H9 (cell line): ENCODE data around the gene UGT1A8. TPM values are rescaled to one million over a fixed set of nuclear protein-coding genes. Genes with fewer than 3 reads are reported as not detected.

ENCODE experiments used
- DNase-seq: peaks from one replicate; pipeline ENCODE4 v3.0.0-alpha.2; 2017
- H2AFZ ChIP-seq: one replicate; pipeline ENCODE4 v1.6.1; 2013; ENCODE audit warnings: mild to moderate bottlenecking, low read length, control low read depth, moderate library complexity
- H2AK5ac ChIP-seq: 2 replicates; pipeline ENCODE4 v1.6.1; 2013; ENCODE audit warnings: low read length, control low read depth, mixed read lengths; ENCODE audit not compliant: insufficient read length
- H2BK120ac ChIP-seq: one replicate; pipeline ENCODE4 v1.6.1; 2013; ENCODE audit warnings: low read depth, mild to moderate bottlenecking, low read length, control low read depth, inconsistent platforms; ENCODE audit not compliant: poor library complexity, severe bottlenecking
- H2BK12ac ChIP-seq: 2 replicates; pipeline ENCODE4 v1.6.1; 2013; ENCODE audit warnings: low read length, control low read depth, mixed read lengths, low read depth; ENCODE audit not compliant: insufficient read length
- H2BK15ac ChIP-seq: 2 replicates; pipeline ENCODE4 v1.6.1; 2013; ENCODE audit warnings: low read depth, low read length, control low read depth
- H2BK20ac ChIP-seq: one replicate; pipeline ENCODE4 v1.6.1; 2013; ENCODE audit warnings: low read depth, mild to moderate bottlenecking, low read length, control low read depth, inconsistent platforms; ENCODE audit not compliant: poor library complexity, severe bottlenecking
- H2BK5ac ChIP-seq: 2 replicates; pipeline ENCODE4 v1.6.1; 2013; ENCODE audit warnings: low read length, control low read depth, mixed read lengths; ENCODE audit not compliant: insufficient read length
- H3K14ac ChIP-seq: 2 replicates; pipeline ENCODE4 v1.6.1; 2013; ENCODE audit warnings: low read length, control low read depth; ENCODE audit not compliant: insufficient read depth
- H3K18ac ChIP-seq: 2 replicates; pipeline ENCODE4 v1.6.1; 2013; ENCODE audit warnings: low read depth, mild to moderate bottlenecking, mixed read lengths, low read length, control low read depth; ENCODE audit not compliant: insufficient read length
- H3K23ac ChIP-seq: 2 replicates; pipeline ENCODE4 v1.6.1; 2013; ENCODE audit warnings: low read length, control low read depth, mixed read lengths, low read depth; ENCODE audit not compliant: insufficient read length
- H3K23me2 ChIP-seq: 2 replicates; pipeline ENCODE4 v1.6.1; 2013; ENCODE audit warnings: low read depth, mild to moderate bottlenecking, mixed read lengths, low read length, control low read depth; ENCODE audit not compliant: insufficient read length, poor library complexity, severe bottlenecking
- H3K27ac ChIP-seq: 2 replicates; pipeline ENCODE4 v1.5.1; 2013; ENCODE audit warnings: low read length, control low read depth, mixed read lengths, low read depth; ENCODE audit not compliant: insufficient read length
- H3K27me3 ChIP-seq: 2 replicates; pipeline ENCODE4 v1.6.1; 2013; ENCODE audit warnings: low read length, control low read depth, inconsistent platforms; ENCODE audit not compliant: insufficient read depth
- H3K4ac ChIP-seq: 2 replicates; pipeline ENCODE4 v1.6.1; 2013; ENCODE audit warnings: low read depth, mild to moderate bottlenecking, control low read depth, inconsistent platforms, low read length, moderate library complexity
- H3K4me1 ChIP-seq: 2 replicates; pipeline ENCODE4 v1.6.1; 2013; ENCODE audit warnings: low read length, control low read depth, inconsistent platforms; ENCODE audit not compliant: insufficient read depth
- H3K4me2 ChIP-seq: 2 replicates; pipeline ENCODE4 v1.6.1; 2013; ENCODE audit warnings: low read length, control low read depth, mixed read lengths; ENCODE audit not compliant: insufficient read length, insufficient read depth
- H3K56ac ChIP-seq: 2 replicates; pipeline ENCODE4 v1.6.1; 2013; ENCODE audit warnings: low read depth, mild to moderate bottlenecking, mixed read lengths, low read length, control low read depth; ENCODE audit not compliant: insufficient read length
- H3K79me1 ChIP-seq: 2 replicates; pipeline ENCODE4 v1.6.1; 2013; ENCODE audit warnings: low read depth, mild to moderate bottlenecking, moderate library complexity, low read length, control low read depth, inconsistent platforms; ENCODE audit not compliant: insufficient read depth, poor library complexity, severe bottlenecking
- H3K79me2 ChIP-seq: 2 replicates; pipeline ENCODE4 v1.6.1; 2013; ENCODE audit warnings: low read length, control low read depth, inconsistent platforms; ENCODE audit not compliant: insufficient read depth
- H3K9ac ChIP-seq: 2 replicates; pipeline ENCODE4 v1.6.1; 2013; ENCODE audit warnings: low read length, control low read depth, mixed read lengths; ENCODE audit not compliant: insufficient read length; ENCODE audit errors: extremely low read depth
- H3K9me3 ChIP-seq: one replicate; pipeline ENCODE4 v1.6.1; 2013; ENCODE audit warnings: low read depth, low read length, inconsistent platforms; ENCODE audit not compliant: control insufficient read depth
- H3T11ph ChIP-seq: one replicate; pipeline ENCODE4 v1.6.1; 2013; ENCODE audit warnings: mild to moderate bottlenecking, low read length, control low read depth, inconsistent platforms
- H4K20me1 ChIP-seq: one replicate; pipeline ENCODE4 v1.6.1; 2013; ENCODE audit not compliant: control insufficient read depth, insufficient read length, insufficient read depth
- H4K5ac ChIP-seq: 2 replicates; pipeline ENCODE4 v1.6.1; 2013; ENCODE audit warnings: low read depth, mild to moderate bottlenecking, mixed read lengths, low read length, control low read depth; ENCODE audit not compliant: insufficient read length
- H4K8ac ChIP-seq: replicated peaks from 2 replicates; pipeline ENCODE4 v1.6.1; 2013; ENCODE audit warnings: low read length, control low read depth, mixed read lengths, low read depth; ENCODE audit not compliant: insufficient read length
- H4K91ac ChIP-seq: 2 replicates; pipeline ENCODE4 v1.6.1; 2013; ENCODE audit warnings: low read depth, mild to moderate bottlenecking, moderate library complexity, mixed read lengths, low read length, control low read depth; ENCODE audit not compliant: insufficient read length
- H3K27ac Mint-ChIP-seq, 3 experiments: 2 replicates in 2 of 3; 3 replicates in 1 of 3; pipeline ENCODE4 v1.8.0; 2020 to 2021; ENCODE audit warnings: mixed read lengths in 3 of 3, mild to moderate bottlenecking in 1 of 3, moderate library complexity in 1 of 3
- H3K27me3 Mint-ChIP-seq: 2 replicates; pipeline ENCODE4 v1.8.0; 2021; ENCODE audit warnings: low read depth, mild to moderate bottlenecking, moderate library complexity, mixed read lengths
- H3K36me3 Mint-ChIP-seq, 3 experiments: 2 replicates in 2 of 3; 3 replicates in 1 of 3; pipeline ENCODE4 v1.8.0; 2020 to 2021; ENCODE audit warnings: low read depth in 3 of 3, mixed read lengths in 3 of 3; ENCODE audit not compliant: insufficient read depth in 1 of 3
- H3K4me1 Mint-ChIP-seq, 2 experiments: 2 replicates each; pipeline ENCODE4 v1.8.0; 2020; ENCODE audit warnings: mixed read lengths in 2 of 2
- H3K4me3 Mint-ChIP-seq, 2 experiments: 2 replicates in 1 of 2; 3 replicates in 1 of 2; pipeline ENCODE4 v1.8.0; 2020 to 2021; ENCODE audit warnings: mild to moderate bottlenecking in 2 of 2, mixed read lengths in 2 of 2, moderate library complexity in 1 of 2
- H3K9me3 Mint-ChIP-seq, 2 experiments: 2 replicates in 1 of 2; 3 replicates in 1 of 2; pipeline ENCODE4 v1.8.0; 2020; ENCODE audit warnings: mild to moderate bottlenecking in 2 of 2, mixed read lengths in 2 of 2, moderate library complexity in 1 of 2
- CTCF ChIP-seq: fragments of 200-600 bp; sonication (generic); conservative IDR thresholded peaks from 3 replicates; pipeline ENCODE4 v1.8.0; 2021; ENCODE audit warnings: antibody characterized with exemption, mild to moderate bottlenecking
- WGBS: extraction: QIAGEN DNeasy Blood & Tissue Kit; methylation state at CpG from one replicate; pipeline ENCODE4 v1.1.7; 2013; ENCODE audit warnings: missing lambda C conversion rate, low lambda C conversion rate, mixed read lengths; ENCODE audit not compliant: insufficient read length; ENCODE audit errors: extremely low coverage; 5-methylcytosine and 5-hydroxymethylcytosine counted together
- total RNA-seq: library from RNA; stranded (reverse); gene quantifications from 2 replicates; pipeline ENCODE4 v1.2.1, GENCODE V29; 2021

Gene UGT1A8
- total RNA-seq, 1 experiment from 2014 or later: not detected

- Mint-ChIP-seq H3K36me3 (no peaks in the 10 kb centered on the region), H3K4me1 (no peaks in the 10 kb centered on the region), H3K9me3 (peaks cover 0 to 2% of the 10 kb centered on the region in 2 experiments; a peak in 1 of 5 replicates), H3K27me3 (peaks cover 12% of the 10 kb centered on the region), H3K27ac (no peak overlapping the region), H3K4me3 (no peak overlapping the region)
- H3K23ac ChIP-seq: no peak overlapping the region
- H4K5ac ChIP-seq: no peak overlapping the region
- H3K23me2 ChIP-seq: no peaks in the 10 kb centered on the region
- no peak overlapping the region for H4K8ac ChIP-seq
- TF ChIP-seq CTCF: no peak
- no peak overlapping the region for H3K9ac ChIP-seq
- no peak overlapping the region for H3K56ac ChIP-seq
- H2BK15ac ChIP-seq: no peak overlapping the region
- H4K91ac ChIP-seq: no peak overlapping the region
- H3K9me3 ChIP-seq: no peaks in the 10 kb centered on the region
- no peak overlapping the region for H3K4ac ChIP-seq
- H3K14ac ChIP-seq: no peak overlapping the region; the same call in 1 of the 2 replicates
- no peaks in the 10 kb centered on the region for H3K27me3 ChIP-seq
- H3T11ph ChIP-seq: no peak overlapping the region
- no peaks in the 10 kb centered on the region for H4K20me1 ChIP-seq
- no peak overlapping the region for H2BK5ac ChIP-seq
- no peak overlapping the region for H3K18ac ChIP-seq
- H2BK12ac ChIP-seq: no peak overlapping the region
- no peak overlapping the region for H3K27ac ChIP-seq
- H3K4me2 ChIP-seq: no peak overlapping the region
- H2BK120ac ChIP-seq: no peak overlapping the region
- peak; percentile 34 for DNase-seq
- no peak overlapping the region for H2AK5ac ChIP-seq
- H3K79me2 ChIP-seq: no peaks in the 10 kb centered on the region
- no peaks in the 10 kb centered on the region for H3K79me1 ChIP-seq
- no CpG with 5 or more reads among the region's 2 CpGs for WGBS
- H2AFZ ChIP-seq: no peak overlapping the region
- no peak overlapping the region for H2BK20ac ChIP-seq
- H3K4me1 ChIP-seq: no peaks in the 10 kb centered on the region
These were observed 196.8 kb downstream of the UGT1A8 start for GRCh38 chr2:233814056-233814835.
